ENCODE results near the gene CDCA4. TPM values are rescaled to one million over a fixed set of nuclear protein-coding genes. Genes with fewer than 3 reads are reported as not detected.

CDCA4 gene
- total RNA-seq, 4 donors from 2014 or later, result 27.7 to 38.6 (median 35.8) TPM

DNA sequence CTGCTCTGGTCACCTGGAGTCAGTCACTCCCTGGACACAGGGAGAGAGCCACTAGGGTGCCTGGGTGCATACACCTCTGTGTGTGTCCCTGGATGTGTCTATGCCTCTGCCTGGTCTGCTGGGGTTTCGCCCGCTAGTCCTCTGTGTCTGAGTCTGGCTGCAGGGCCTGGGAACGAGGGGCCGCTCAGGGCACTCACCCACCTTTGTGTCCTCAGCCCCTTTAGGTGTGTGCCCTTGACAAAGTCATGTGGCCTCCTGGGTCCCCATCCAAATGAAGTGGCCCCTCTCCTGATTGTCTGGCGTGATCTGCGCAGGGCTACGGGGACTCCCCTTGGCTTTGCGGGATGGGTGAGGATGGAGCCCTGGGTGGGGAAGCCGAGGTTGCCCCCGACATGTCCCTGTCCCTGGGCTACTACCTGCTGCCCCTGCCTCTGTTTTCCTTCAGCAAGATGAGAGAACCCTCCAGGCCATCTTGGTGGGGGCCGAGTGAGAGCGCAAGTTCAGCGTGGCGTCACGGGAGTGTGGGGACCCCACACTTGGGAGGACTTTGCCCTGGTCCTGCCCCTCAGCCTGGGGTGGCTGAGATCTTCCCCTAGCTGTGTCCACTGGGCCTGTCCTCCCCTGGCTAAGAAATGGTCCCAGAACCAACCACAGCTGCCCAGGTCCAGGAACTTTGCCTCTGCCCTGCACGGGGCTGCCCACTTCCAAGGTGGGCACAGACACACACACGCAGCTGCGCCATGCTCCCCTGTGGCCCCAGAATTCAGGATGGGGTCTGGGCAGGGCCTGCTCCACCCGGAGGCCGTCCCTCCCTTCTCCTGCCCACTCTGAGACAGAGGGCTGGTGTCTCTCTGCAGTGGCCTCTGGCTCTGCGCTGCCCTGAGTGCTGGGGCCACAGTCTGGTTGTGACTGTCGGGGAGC lies 40.0 kb downstream of the CDCA4 start:
- DNase-seq (ENCODE audit: low spot score in 2 of 2), result peak; percentile 60 to 72
- no peak overlapping the region for H3K27ac ChIP-seq

DNA sequence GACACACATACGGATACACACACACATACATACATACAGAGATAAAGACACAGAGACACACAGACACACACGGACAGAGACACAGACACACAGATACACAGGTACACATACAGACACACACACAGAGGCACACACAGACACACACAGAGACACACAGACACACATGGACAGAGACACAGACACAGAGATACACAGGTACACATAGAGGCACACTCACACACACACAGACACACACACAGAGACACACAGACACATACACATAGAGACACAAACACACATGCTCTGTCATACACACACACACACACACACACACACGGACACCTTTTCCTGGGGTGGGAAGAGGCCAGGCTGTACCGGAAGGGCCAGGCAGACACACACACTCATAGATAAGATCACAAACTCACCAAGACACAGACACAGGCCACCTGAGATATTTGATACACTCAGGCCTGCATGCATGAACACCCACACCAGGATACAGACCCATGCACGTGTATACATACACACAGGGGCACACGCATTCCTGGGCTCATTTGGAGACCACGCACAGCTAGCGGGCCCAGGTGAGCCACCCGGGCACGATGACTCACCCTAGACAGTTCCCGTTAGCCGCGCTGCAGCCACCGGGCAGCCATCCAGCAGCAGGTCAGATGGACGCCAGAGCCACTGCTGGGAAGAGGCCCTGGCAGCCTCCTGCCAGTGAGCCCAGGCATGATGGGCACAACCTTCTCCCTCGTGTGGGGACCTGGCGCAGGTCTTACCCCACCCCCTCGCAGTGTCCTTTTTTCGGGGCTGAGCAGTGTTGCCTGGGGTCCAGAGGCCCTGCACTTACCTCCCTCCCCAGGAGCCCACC lies 40.9 kb downstream of the CDCA4 start:
- H3K4me1 ChIP-seq, result peaks cover 37% of the 10 kb centered on the region
- no peaks in the 10 kb centered on the region for H3K9me3 ChIP-seq
- 77% methylated on average over 6 of the region's 19 CpGs for WGBS
- no peaks in the 10 kb centered on the region for H3K36me3 ChIP-seq
- no peak overlapping the region for H3K27ac ChIP-seq
- no peak for TF ChIP-seq POLR2AphosphoS5 (IDR thresholded peaks at IDR 0.05)
- TF ChIP-seq POLR2A (IDR thresholded peaks at IDR 0.05), result no peak
- TF ChIP-seq EP300 (IDR thresholded peaks at IDR 0.05), result no peak
- TF ChIP-seq, protein P1, sequence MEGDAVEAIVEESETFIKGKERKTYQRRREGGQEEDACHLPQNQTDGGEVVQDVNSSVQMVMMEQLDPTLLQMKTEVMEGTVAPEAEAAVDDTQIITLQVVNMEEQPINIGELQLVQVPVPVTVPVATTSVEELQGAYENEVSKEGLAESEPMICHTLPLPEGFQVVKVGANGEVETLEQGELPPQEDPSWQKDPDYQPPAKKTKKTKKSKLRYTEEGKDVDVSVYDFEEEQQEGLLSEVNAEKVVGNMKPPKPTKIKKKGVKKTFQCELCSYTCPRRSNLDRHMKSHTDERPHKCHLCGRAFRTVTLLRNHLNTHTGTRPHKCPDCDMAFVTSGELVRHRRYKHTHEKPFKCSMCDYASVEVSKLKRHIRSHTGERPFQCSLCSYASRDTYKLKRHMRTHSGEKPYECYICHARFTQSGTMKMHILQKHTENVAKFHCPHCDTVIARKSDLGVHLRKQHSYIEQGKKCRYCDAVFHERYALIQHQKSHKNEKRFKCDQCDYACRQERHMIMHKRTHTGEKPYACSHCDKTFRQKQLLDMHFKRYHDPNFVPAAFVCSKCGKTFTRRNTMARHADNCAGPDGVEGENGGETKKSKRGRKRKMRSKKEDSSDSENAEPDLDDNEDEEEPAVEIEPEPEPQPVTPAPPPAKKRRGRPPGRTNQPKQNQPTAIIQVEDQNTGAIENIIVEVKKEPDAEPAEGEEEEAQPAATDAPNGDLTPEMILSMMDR (IDR thresholded peaks at IDR 0.05), result no peak
- no peaks in the 10 kb centered on the region for H3K27me3 ChIP-seq
- peak; percentile 70 to 78 for DNase-seq (ENCODE audit: low spot score in 2 of 2)
- no peak overlapping the region for H3K4me3 ChIP-seq

More for the DNA sequence above, 40.0 kb downstream of the CDCA4 start:
- Histone ChIP-seq H3K4me3 (no peak overlapping the region), H3K27me3 (no peaks in the 10 kb centered on the region), H3K36me3 (no peaks in the 10 kb centered on the region), H3K9me3 (no peaks in the 10 kb centered on the region), H3K4me1 (peaks cover 30% of the 10 kb centered on the region)
- TF ChIP-seq EP300 (IDR thresholded peaks at IDR 0.05) (no peak), POLR2AphosphoS5 (IDR thresholded peaks at IDR 0.05) (no peak), POLR2A (IDR thresholded peaks at IDR 0.05) (no peak)
- TF ChIP-seq, protein P1 (IDR thresholded peaks at IDR 0.05), result no peak
- 94% methylated on average over 6 of the region's 22 CpGs for WGBS

DNA sequence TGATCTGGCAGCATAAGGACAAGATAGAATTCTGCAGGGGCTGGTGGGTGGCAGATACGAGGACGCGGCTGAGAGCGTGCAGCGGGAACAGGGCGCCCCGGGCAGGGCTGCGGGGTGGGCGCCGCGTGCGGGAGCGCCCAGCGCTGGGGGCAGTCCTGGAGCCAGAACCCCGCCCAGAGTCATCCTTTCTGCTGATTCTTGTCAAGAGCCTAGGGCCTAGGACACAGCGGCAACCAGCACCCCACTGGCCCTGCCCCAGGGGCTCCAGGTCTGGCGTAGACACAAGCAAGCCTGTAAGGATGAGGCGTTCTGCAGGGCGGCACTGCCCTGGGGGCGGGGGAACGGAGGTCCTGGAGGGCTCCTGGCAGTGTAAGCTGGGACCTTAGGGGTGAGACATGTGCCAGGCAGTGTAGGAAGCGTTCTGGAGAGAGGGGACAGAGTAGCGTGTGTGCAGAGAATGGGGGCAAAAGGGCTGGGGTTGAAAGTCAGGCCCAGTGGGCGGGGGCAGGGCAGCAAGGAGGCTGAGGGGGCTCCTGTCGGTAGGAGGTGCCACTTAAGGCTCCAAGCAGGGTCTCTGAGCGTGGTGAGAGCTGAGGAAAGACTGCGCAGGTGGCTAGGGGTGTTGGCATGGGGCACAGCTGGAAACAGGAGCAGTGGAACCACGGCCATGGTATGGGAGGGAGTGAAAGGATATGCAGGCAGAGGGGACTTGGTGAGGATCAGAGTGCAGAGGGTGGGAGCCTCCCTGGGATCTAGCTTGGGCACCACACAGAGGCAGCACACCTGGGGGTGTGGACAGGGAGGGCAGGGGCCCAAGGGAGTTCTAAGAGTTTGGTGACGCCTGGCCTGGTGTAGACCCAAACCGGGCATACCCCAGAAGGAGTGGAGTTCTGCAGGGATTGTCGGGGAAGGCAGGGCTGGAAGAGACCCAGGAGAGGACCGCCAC lies 41.9 kb downstream of the CDCA4 start:
- Histone ChIP-seq H3K4me1 (peaks cover 47% of the 10 kb centered on the region), H3K36me3 (no peaks in the 10 kb centered on the region)
- WGBS, result 60% methylated on average over 24 of the region's 32 CpGs

More for the DNA sequence above, 41.9 kb downstream of the CDCA4 start:
- DNase-seq (ENCODE audit: low spot score in 2 of 2), result peak; percentile 70 to 78
- H3K9me3 ChIP-seq, result no peaks in the 10 kb centered on the region
- H3K27ac ChIP-seq, result no peak overlapping the region
- TF ChIP-seq POLR2AphosphoS5 (IDR thresholded peaks at IDR 0.05), result no peak
- TF ChIP-seq, protein P1 (IDR thresholded peaks at IDR 0.05), result no peak
- TF ChIP-seq POLR2A (IDR thresholded peaks at IDR 0.05), result no peak
- TF ChIP-seq EP300 (IDR thresholded peaks at IDR 0.05), result no peak
- H3K4me3 ChIP-seq, result peak overlapping the region; percentile 68
- no peaks in the 10 kb centered on the region for H3K27me3 ChIP-seq
